CD4-positive, alpha-beta T cell treated with Interleukin-4 for 4 hours (primary cell): Measurements from ENCODE around the gene BNIP2.
"Not testable (repeated sequence)": the region's sequence is repeated elsewhere in the genome, so short reads cannot be mapped to it uniquely, and the experiment has no call there.

Experiments
- DNase-seq: peaks from one replicate; pipeline ENCODE4 v3.0.0-alpha.2; 2020

The BNIP2 gene, protein sequence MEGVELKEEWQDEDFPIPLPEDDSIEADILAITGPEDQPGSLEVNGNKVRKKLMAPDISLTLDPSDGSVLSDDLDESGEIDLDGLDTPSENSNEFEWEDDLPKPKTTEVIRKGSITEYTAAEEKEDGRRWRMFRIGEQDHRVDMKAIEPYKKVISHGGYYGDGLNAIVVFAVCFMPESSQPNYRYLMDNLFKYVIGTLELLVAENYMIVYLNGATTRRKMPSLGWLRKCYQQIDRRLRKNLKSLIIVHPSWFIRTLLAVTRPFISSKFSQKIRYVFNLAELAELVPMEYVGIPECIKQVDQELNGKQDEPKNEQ

DNA sequence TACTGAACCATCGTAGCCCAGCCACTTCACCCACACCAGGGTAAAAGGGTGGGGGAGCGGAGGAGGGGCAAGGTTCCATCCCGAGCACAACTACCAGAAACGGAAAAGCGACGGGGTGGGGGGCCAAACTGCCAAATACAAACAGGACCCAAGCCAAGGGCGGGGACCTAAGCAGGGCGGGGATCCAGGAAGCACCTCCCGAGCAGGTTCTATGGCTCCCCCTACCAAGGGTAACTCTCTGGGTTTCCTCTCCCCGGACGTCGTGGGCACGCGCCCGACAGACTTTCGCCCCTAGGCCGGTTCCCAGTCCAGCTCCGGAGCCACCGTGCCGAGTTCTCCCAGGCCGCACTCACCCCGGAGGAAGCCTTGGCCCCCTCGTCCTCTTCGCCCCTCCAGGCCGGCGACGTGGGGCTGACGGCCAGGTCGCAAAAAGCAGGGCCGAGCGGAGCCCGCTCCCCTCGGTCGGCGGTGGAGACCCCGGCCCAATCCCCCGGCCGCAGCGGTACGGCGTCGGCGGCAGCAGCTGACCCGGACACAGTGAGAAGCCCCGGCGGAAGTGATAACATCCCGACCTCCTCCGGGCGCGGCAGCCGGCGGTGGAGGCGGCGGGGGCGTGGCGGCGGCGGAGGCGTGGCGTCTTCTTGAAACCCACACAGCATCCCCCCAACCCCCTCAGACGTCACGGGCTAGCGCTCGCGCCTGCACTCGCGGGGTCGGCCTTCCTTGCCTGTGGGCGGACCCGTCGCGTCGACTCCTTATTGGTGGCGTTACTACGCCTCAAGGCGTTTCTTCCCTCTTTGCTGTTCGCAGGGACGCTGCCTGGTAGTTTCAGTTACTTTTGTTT, at the start of gene BNIP2:
Gene BNIP2, minus strand, starts transcription at position 539 of the 844 bp plus-strand sequence. CDS start 6,863 bp downstream, outside the sequence.
- DNase-seq = peak; percentile 99

DNA sequence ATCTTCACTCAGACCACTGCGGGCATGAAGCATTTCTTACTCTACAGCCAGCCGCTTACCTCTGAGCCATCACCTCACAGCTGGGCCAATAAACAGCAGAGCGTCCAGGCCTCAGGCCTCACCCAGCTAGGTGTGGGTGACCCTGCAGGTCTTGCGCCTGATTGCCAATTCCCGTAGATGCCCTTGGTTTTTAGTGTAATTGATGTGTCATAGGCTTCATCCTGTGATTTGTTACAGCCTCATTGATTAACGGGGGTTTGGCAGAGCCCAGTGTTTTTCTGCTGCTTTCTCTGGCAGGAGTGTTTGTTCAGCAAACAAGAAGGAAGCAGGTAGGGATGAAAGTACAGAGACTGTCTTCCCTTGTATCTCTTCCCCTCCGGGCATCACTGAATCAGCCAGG, 49.6 kb upstream of the BNIP2 start:
- DNase-seq = no peak

DNA sequence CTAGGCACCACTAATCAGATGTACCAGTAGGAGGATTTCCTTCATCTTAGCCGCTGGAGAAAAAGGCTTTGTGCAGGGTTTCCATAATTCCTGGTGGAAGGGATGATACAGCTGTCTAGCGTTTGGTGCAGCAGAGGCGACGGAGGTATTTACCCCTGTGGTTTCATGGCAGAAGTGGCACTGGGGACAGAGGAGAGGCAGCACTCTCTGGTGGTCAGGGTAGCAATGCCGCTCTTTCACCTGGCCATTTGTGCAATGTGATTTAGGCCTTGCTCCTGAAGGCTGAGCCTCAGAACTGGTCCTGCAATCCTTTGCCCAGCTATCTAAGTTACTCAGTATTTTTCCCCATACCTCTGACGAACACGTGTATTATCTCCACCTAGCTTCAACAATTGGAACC, 47.1 kb upstream of the BNIP2 start:
- no peak for DNase-seq

DNA sequence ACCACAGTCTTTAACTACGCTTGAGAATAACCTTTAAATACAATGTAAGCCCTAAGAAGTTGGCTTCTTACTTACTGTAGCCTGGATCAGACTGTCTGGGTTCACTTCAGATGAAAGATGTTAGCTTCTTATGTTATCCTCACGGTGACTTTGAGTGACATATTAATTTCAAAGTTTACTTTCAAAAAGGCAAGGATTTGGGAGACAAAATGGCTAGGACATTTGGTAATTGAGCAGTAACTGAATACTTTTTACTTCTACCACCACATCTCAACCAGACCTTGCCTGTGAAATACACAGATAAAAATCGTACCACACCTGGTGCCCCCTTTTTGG, 36.0 kb upstream of the BNIP2 start:
- DNase-seq = no peak

DNA sequence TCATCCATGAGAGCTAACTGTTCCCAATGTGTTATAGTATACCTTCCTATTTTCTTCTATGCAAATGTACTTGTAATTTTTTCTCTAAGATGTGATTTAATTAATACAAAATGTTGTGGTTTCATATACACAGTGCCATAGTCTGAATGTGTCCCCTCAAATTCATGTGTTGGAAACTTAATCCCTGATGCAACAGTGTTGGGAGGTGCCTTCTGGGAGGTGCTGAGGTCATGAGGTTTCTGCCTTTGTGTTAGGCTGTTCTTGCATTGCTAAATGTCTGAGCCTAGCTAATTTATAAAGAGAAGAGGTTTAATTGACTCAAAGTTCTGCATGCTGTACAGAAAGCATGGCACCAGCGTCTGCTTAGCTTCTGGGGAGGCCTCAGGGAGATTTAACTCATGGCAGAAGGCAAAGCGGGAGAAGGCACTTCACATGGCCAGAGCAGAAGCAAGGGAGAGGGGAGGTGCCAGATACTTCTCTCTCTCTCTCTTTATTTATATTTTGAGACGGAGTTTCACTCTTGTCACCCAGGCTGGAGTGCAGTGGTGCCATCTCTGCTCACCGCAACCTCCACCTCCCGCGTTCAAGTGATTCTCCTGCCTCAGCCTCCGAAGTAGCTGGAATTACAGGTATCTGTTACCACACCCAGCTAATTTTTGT, 34.7 kb upstream of the BNIP2 start:
- DNase-seq = no peak

DNA sequence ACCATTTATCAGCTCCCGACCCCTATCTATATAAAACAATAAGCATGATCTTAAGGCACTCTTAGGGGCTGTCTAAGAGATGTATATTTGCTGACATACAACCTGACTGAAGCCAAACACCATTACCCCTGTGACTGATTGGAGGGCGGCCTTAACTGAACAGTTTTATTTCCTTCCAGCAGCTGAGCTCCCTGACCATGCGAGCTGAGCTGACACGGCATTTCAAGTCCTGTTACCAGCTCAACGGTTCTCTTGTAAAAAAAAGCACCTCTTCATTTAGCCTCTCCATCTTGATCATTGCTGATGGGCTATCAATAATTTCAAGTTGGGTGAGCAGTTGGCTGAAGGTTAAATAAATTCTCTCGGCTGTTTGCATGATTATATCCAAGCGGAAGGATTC, 33.4 kb upstream of the BNIP2 start:
- DNase-seq = no peak

DNA sequence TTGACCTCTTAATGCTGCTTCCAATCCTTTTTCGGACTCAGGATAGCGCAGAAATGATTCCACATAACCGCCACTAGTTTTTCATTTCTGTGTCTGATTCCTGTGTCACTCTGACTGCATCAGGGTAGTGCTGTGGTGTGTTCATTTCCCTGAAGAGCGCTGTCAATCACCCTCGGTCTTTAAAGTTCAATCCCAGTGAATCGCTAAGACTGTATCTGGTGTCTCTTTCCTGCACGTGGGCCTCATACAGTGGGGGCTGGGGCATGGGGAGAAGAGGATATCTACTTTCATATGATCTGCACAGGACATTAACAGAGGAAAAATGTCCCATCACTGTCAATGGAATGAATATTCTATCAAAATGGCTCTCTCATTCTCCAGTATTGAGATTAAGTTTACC, 32.9 kb upstream of the BNIP2 start:
- DNase-seq = no peak

DNA sequence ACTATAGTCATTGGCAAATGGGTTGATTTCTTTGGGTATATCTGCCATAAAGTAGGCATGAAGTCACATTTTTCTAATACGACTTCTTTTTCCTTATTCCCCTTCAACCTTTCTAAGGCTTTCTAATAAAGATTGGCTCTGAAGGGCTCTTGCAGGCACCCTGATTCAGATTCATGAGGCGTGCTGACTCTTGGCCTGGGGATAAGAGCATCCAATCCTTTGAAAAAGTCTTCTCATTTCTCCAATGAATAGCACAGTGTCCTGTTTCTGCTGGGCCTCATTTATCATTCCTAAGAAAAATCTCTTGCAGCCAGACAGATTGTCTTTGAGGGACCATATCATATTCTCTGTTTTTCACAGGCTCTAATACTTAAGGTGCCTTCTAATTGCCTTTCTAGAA, 32.3 kb upstream of the BNIP2 start:
- DNase-seq = no peak

DNA sequence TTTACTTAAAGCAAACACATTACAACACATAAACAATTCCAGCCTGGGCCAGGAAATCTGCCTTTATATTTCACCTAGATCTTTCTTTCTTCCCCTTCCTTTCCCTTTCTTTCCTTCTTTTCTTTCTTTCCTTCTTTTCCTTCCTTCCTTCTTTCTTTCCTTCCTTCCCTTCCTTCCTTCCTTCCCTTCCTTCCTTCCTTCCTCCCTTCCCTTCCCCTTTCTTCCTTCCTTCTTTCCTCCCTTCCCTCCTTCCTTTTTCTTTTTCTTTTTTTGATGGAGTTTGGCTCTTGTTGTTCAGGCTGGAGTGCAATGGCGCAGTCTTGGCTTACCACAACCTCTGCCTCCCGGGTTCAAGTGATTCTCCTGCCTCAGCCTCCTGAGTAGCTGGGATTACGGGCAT, 24.1 kb upstream of the BNIP2 start:
- no peak for DNase-seq

DNA sequence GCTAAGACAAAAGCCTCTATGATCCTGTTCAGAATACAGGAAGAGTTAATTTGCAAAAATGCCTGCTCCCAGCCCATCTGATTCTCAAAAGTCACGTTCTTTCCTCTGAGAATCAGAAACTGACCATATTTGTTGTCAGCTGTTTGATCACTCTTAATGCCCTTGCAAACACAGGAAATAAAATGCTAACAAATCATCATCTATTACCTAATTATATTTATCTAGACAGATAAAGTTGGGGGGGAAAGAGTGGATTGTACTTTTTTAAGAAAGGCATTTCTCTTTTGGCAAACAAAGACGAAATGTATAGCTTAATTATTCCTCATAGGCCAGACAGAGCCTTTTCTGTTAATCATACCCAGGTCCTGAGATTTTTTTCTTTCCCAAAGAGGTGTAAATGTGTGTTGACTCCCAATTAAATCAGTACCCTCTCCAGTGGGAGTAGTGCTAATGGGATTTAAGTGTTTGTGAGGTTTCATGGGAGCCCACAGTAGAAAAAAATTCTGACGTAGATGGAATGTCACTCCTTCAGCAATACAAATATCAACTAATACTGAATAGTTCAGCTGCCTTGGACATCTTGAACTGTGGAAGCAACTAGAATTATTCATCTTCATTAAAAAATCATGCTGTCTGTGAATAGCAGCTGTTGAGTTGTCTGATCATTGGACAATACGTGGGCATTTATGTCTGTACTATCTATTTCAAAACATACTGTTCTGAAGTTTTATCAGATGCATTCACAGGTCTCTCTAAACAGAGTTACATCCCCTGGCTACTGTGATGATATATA, 22.5 kb upstream of the BNIP2 start:
- no peak for DNase-seq

DNA sequence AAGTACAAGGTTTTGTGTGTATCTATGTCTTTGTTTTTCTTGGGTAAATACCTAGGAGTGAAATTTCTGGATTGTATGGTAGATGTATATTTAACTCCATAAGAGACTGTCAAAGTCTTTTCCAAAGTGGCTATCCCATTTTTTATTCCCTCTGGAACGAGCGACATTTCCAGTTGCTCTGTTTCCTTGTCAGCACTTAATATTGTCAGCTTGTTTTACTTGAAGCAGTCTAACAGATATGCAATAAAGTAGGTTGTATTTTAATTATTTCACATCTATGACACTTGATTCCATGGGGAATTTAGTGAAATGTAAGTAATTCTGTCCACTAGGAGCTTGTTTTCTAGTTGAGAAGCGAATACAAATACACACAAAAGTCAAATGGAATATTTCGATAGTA, 18.5 kb upstream of the BNIP2 start:
- DNase-seq = no peak

DNA sequence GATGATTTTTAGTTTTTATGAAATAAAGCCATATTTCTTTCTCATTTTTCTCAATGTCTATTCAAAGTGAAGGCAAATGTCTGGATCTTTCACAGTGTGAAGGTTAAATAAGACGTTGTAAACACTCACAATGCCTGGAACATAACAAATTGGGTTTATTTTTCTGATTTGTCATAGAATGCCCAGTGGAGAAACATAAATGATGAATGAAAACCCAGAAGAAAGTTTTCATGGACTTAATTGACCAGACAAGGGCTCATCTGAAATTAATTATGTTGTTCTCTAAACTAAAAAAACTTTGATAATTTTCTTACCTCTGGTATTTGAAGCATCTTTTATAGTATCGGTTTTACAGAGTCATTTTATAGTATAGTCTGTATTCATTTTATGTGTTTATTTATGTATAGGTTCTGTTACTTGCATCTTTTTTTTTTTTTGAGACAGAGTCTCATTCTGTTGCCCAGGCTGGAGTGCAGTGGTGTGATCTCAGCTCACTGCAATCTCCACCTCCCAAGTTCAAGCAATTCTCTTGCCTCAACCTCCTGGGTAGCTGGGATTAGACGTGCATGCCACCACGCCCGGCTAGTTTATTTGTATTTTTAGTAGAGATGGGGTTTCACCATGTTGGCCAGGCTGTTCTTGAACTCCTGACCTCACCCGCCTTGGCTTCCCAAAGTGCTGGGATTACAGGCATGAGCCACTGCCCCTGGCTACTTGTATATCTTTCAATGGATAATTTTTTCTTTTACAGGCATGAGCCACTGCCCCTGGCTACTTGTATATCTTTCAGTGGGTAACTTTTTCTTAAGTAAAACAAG, 15.1 kb upstream of the BNIP2 start:
- DNase-seq = no peak

DNA sequence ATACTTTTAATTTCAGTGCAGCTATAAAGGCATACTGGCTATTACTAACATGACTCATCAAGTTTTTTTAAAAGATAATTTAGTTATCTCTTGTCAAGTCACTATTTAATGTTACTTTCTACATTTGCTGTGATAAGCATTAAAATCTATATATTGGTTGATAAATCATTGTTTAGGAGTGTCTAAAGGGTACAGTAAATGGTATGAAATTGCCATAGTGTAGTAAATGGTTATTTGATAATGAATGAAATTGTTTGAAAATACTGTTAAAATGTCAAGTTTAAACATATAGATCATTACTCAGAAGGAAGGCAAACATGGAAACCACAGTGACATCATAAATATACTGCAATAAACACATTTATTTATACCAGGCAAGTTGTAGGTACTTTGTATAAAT, 13.2 kb upstream of the BNIP2 start:
- DNase-seq = no peak

DNA sequence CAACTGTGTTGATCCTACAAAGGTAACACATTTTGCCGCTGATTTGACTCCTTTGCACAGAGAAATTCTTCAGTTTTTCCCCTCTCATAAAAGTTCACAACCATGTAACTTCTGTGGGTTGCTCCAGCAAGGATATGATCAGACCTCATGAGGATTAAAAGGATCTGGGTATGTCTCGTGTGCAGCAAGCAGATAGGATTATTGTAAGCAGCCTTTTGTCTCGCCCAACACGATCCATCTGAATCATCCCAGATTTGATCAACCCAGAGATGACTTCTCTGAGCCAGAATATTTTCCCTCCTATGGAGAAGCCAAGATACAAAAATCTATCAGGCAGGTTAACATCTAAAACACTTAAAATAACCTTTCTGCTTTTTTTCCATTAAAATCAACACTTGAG, 12.8 kb upstream of the BNIP2 start:
- DNase-seq = no peak

DNA sequence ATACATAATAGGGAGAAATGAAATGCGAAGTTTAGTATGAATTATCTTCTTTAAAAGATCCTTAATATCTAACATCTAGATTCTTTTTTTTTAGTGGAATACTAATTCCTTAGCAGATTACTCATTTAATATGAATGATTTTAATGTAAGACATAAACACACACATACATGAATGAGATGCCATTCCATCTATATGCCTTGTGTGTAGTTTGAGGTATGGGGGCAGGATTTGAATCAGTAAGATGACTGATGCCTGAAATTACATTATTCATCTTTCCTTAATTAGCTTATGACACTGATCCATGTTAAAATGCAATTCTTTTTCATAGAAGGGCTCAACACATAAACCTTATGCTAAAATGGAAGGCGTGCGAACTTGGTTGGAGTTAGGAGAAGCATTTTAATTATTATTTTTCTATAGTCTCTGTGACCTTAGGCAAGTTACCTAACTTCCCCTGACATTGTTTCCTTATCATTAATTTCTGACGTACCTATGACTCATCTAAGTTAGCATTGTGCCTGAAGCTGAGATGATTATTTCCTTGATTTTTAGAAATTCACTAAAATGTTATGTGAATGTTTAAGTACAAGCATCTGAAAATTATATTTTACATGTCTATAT, 10.8 kb upstream of the BNIP2 start:
- no peak for DNase-seq

DNA sequence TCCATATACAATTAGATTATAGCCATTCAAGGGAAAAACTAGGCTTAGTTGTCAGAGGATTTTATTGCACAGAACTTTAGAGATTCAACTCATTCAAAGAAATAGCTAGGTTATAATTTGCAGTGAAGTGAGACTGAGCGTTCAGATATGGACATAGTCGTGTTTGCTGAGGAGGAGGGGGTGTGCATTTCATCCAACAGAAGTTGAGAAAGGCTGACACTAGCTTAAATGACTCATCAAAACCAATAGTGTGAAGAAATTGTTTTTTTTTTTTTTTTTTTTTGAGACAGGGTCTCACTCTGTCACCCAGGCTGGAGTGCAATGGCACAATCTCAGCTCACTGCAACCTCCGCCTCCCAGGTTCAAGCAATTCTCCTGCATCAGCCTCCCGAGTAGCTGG, 8.9 kb upstream of the BNIP2 start:
- not testable (repeated sequence) for DNase-seq

DNA sequence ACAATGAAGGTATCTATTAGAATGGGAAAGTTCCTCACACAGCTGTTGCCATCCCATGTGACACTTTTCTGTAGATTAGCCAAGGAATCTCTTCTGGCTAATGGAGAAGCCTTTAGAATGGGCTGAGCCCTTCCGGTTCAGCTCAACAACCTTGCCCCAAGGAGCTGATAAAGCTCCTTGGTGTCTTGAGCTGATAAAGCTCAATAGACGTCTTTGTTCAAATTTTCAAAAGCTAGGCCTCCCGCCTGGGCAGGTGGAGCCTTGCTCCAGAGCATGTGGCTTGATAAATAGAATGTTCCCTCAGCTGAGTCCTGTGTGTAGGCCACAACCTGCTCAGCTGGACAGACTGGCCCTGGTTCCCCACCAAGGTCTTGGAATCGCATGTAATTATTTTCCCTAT, 7.2 kb upstream of the BNIP2 start:
- DNase-seq = no peak

DNA sequence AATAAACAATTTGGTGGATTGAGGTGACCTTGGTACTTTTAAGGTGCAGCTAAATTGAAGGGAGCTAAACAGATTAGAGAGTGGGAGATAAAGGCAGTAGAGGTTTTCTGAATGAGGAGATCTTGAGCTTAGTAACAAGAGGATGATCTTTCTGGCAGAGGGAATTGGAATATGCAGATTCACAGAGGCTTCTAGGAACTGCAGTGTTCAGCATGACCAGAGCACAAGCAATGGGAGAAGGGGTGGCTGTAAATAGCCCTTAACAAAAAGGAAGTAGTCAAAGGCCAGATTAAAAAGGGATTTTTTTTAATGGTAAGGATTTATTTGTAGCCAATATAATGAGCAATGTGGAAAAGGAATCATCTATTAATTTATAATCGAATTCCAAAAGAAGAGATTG, 5.7 kb upstream of the BNIP2 start:
- DNase-seq = no peak

DNA sequence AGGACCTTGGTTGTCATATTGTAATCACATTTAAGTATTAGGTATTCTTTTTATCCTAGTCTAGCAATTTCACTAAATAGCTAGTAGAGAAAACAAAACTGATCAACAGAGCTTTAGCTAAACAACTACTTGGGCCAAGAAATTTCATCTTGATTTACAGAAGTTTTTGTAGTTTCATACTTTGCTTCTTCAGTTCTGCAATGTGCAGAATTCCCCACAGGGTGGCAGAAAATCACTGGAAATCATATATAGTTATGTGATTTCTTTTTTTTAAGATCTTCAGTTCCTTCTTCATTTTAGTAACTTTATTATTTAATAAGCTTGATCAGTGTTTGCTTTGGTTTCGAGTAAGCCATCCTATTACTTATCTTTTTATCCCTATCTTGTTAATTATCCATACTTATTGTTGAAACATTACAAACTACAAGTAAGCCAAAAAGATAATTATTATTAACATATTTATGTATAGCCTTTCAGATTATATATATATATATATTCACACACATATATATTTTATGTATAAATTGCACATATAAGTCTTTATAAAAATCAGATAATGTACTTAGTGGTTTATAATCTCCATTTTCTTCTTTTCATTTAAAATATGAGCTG, 2.2 kb upstream of the BNIP2 start:
- peak; percentile 61 for DNase-seq

DNA sequence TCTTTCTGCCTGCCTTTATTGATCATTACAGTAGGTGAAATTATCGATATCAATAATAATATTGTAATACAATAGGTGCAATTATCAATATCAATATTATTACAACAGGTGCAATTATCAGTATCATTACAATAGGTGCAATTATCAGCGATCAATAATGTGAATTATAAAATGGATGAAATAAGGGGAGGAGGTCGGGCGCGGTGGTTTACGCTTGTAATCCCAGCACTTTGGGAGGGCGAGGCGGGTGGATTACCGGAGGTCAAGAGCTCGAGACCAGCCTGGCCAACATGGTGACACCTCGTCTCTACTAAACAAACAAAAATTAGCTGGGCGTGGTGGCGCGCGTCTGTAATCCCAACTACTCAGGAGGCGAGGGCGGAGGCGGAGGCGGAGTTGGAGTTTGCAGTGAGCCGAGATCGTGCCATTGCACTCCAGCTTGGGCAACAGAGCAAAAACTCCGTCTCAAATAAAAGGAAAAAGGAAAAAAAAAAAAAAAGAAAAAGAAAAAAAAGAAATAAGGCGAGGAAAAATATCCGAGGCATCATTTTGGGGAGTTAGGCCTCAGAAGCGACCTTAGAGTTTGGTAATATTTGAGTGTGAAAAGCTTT, 611 bp upstream of the BNIP2 start:
- peak; percentile 70 for DNase-seq

DNA sequence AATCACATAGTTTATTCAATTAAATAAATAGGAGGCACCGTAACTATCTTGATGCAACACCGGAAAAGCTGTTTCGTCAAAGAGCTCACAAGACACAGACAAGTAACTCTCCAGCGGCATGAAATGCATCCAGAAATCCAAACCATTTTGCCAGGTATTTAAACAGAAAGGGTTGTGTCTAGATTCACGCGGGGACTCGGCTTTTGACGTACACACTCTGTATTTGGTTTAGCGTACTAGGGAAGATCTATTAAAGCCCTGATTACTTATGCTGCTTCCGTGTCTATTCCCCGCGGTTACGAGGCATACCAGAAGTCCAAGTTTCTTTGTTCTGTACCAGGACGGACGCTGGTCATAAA, 718 bp downstream of the BNIP2 start:
- DNase-seq = peak; percentile 30
